D721Med (cell line): ENCODE measurements around the gene HAUS5.

Experiments used
- DNase-seq: peaks from one replicate; pipeline ENCODE4 v3.0.0; 2011; ENCODE audit warnings: low spot score; ENCODE audit not compliant: insufficient read length
- FAIRE-seq: peaks from 2 replicates; lab custom pipeline; 2011; peaks lifted over from hg19 to GRCh38; lab: Jason Lieb, UNC
- TF ChIP-seq, protein P1 (sequence below): IDR thresholded peaks from 2 replicates; pipeline ENCODE4 v1.5.1; 2012; ENCODE audit warnings: mild to moderate bottlenecking, control low read depth; ENCODE audit not compliant: insufficient read depth; ENCODE audit errors: missing control alignments

HAUS5 gene

DNA sequence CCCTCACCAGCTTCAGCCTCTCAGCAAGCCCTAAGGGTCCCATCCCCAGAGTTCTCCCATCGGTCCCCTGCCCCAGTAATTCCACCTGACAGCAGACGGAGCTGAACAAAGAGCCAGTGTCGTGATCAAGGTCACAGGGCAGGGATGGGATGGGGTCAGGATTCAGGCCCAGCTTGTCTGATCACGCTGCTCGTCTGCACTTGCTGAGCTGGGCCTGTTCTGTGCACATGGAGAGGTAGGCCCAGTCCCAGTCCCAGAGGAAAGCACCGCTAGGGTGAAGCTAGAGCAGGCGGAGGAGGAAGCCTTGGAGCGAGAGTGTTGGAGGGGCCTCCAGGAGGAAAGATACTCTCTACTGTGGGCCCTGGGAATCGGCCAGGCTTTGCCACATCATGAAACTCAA lies 9.2 kb downstream of the HAUS5 start:
- TF ChIP-seq, protein P1, sequence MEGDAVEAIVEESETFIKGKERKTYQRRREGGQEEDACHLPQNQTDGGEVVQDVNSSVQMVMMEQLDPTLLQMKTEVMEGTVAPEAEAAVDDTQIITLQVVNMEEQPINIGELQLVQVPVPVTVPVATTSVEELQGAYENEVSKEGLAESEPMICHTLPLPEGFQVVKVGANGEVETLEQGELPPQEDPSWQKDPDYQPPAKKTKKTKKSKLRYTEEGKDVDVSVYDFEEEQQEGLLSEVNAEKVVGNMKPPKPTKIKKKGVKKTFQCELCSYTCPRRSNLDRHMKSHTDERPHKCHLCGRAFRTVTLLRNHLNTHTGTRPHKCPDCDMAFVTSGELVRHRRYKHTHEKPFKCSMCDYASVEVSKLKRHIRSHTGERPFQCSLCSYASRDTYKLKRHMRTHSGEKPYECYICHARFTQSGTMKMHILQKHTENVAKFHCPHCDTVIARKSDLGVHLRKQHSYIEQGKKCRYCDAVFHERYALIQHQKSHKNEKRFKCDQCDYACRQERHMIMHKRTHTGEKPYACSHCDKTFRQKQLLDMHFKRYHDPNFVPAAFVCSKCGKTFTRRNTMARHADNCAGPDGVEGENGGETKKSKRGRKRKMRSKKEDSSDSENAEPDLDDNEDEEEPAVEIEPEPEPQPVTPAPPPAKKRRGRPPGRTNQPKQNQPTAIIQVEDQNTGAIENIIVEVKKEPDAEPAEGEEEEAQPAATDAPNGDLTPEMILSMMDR: no peak
- FAIRE-seq (no peak), DNase-seq (no peak)

DNA sequence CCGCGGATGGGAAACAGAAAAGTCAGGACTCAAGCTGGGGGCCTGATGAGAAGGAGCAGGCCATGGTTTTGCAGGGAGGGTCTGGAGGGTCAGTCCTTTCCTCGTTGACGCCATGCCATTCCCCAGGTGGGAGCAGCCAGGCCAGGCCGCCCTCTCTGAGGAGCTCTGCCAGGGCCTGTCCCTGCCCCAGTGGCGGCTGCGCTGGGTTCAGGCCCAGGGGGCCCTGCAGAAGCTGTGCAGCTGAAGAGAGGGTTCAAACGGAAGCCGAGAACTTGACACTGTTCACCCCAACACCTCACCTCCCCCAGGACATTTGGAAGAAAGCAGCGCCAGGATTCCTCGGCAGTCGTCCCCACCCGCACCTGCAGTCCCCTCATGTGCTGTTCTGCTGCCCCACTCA lies 10.2 kb downstream of the HAUS5 start:
- TF ChIP-seq, protein P1: no peak
- FAIRE-seq: no peak

DNA sequence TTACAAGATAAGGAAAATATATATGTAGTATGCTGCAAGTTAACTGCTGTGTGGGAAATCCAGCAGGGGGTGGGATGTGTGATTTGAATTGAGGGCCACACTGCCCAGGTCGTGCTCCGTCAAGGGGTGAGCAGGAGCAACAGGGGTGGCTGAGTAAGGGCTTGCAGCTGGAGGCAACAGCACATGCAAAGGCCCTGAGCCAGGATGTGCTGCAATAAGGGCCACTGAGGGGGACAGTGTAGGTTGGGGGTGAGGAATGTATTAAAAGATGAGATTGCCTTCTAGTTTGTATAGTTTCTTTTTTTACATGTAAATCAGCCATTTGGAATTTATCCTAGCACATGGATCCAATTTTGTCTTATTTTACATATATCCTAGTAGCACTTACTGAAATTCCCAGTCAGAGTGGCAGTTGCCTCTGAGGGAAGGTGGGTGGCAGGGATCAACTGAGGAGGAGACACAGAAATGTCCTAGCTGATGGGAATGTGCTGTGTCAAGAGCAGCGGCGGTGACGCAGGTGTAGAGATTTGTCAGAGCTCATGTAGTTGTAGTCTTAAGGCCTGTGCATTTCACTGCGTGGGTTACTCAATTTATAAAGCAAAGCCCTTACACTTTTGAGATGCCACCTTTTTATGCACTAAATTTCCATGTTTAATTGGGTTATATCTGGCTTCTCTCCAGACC lies 10.9 kb downstream of the HAUS5 start:
- TF ChIP-seq, protein P1: no peak
- FAIRE-seq (no peak), DNase-seq (no peak)

More for the DNA sequence above, 10.2 kb downstream of the HAUS5 start:
- DNase-seq: no peak

DNA sequence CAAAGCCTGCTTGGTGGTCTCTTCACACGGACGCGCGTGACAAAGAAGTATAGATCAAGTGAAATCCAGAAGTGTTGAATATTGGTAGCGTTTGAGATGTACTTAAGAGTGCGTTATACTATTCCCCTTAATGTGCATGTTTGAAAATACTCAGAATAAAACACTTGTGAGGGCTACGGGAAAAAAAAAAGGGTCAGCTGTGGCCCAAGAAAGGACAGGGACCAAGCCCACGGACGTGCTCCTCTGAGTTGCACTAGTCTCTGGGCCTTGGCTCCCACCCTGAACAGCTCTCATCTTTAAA lies 15.7 kb downstream of the HAUS5 start:
- FAIRE-seq: no peak
- no peak for DNase-seq
- TF ChIP-seq, protein P1: no peak

DNA sequence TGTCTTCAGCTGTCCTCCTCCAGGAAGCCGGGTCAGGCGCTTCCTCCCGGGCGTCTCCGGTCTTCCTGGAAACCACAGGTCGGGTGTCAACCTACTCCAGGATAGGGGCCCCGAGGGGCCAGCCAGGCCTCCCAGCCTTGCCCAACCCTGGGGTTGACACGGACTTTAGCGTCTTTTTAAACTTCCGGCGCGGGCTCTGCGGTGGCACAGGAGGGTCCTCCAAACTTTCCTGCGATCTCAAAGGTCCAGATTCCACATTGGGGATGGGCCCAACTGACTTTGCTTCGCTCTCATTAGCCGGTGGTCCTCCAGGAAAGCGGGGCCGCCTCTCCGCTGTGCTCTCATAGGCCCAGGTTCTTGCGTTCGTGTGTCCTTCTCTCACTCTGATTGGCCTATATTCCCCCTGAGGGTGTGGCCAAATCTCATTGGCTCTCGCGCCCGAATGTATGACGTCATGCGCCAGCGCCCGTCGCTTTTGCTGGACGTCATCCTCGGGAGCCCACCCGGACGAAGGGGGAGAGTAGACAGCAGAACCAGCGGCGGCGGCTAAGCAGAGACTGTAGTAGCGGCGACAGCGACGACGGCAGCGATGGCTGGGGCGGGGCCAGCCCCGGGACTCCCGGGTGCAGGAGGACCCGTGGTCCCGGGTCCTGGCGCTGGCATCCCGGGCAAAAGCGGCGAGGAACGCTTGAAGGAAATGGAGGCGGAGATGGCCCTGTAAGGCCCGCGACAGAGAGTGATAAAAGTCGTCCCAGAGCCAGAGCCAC lies 16.2 kb downstream of the HAUS5 start, which contains the start of gene RBM42:
Gene RBM42, plus strand, starts transcription at position 472 of the 767 bp plus-strand sequence. Its CDS starts 118 bp downstream, at position 590.
- FAIRE-seq: no peak
- DNase-seq: peak; percentile 97
- TF ChIP-seq, protein P1: no peak

DNA sequence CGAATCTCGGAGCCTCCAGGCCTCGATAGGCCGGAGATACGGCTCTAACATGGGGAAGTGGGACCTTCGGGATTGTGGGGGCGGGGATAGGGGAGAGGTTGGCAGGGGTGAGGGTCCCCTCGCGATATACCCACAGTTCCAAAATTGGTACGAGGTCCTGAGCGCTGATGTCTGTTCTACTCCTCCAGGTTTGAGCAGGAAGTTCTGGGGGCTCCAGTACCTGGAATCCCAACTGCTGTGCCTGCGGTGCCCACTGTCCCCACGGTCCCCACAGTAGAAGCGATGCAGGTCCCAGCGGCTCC lies 16.7 kb downstream of the HAUS5 start:
- DNase-seq: no peak
- FAIRE-seq: no peak
- TF ChIP-seq, protein P1: no peak

DNA sequence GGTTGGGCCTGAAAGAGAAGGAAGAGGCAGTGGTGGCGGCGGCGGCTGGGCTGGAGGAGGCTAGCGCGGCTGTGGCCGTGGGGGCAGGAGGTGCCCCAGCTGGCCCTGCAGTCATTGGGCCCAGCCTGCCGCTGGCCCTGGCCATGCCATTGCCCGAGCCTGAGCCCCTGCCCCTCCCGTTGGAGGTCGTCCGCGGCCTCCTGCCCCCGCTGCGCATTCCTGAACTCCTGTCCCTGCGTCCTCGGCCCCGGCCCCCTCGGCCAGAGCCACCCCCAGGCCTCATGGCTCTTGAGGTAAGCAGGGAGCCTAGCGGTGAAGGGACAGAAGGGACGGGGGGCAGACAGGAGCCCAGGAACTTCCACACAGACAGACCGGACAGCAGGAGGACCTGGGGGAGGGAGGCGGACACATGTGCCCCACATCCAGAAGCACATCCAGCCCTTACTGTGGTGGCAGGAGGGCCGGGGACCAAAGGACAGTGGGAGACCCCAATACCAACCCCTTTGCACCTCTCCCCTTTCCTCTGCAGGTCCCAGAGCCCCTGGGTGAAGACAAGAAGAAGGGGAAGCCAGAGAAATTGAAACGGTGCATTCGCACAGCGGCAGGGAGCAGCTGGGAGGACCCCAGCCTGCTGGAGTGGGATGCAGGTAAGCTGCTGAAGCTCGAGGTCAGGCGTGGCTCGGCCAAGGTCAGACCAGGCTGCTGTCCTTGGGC lies 21.3 kb downstream of the HAUS5 start:
- DNase-seq (no peak), FAIRE-seq (no peak)
- TF ChIP-seq, protein P1: no peak
